ENCODE data around the gene ERC1.

DNA sequence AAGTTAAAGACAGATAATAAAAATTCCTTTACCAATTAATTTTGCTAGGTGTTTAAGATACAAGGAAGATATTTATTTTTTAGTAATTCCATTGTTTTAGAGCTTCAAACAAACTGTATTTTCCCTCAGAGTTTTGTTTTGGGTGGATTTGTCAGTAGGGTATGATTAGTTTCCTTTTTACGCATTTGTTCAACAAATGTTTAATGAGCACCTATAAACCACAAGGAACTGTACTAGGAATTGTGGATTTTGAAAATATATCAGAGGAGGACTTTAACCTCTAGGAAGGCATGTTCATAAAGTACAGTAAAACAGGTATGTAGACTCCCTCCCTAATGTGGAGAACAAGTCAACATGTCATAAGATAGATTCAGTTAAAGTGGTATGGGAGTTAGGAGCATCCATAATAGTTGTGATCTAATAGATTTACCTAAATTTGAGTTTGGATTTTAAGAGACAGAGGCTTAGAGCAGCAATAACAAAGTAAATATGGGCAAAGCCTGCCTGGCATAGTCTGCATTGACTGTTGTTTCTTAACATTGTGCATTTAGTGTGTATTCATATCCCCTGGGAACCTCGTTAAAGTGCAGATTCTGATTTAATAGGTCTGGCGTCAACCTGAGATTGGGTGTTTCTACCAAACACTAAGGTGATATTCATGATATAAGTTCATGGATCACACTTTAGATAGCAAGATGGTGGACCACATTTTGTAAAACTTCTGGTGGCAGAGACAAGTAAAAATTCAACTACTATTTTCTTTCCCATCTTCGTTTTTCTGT, 232.0 kb downstream of the ERC1 start:
- TF ChIP-seq FOS (IDR thresholded peaks at IDR 0.05; ENCODE audit: borderline replicate concordance, insufficient read depth, low read length) = no peak
- TF ChIP-seq EZH2 (IDR thresholded peaks at IDR 0.05; ENCODE audit: borderline replicate concordance, low read depth, low read length, severe bottlenecking) = no peak
- TF ChIP-seq, protein P1, sequence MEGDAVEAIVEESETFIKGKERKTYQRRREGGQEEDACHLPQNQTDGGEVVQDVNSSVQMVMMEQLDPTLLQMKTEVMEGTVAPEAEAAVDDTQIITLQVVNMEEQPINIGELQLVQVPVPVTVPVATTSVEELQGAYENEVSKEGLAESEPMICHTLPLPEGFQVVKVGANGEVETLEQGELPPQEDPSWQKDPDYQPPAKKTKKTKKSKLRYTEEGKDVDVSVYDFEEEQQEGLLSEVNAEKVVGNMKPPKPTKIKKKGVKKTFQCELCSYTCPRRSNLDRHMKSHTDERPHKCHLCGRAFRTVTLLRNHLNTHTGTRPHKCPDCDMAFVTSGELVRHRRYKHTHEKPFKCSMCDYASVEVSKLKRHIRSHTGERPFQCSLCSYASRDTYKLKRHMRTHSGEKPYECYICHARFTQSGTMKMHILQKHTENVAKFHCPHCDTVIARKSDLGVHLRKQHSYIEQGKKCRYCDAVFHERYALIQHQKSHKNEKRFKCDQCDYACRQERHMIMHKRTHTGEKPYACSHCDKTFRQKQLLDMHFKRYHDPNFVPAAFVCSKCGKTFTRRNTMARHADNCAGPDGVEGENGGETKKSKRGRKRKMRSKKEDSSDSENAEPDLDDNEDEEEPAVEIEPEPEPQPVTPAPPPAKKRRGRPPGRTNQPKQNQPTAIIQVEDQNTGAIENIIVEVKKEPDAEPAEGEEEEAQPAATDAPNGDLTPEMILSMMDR (IDR thresholded peaks at IDR 0.05; ENCODE audit: extremely low read depth in 1 of 2, insufficient read depth in 1 of 2, low read depth in 1 of 2, low read length in 2 of 2) = no peak
- TF ChIP-seq POLR2A (IDR thresholded peaks at IDR 0.05; ENCODE audit: low read depth, low read length) = no peak
- TF ChIP-seq POLR2AphosphoS5 (IDR thresholded peaks at IDR 0.05; ENCODE audit: insufficient read depth, low read depth, low read length) = no peak
- TF ChIP-seq JUN (IDR thresholded peaks at IDR 0.05; ENCODE audit: borderline replicate concordance, insufficient read depth, insufficient read length, low read depth) = no peak
- TF ChIP-seq, protein P2, sequence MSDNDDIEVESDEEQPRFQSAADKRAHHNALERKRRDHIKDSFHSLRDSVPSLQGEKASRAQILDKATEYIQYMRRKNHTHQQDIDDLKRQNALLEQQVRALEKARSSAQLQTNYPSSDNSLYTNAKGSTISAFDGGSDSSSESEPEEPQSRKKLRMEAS (IDR thresholded peaks at IDR 0.05; ENCODE audit: insufficient read depth, insufficient read length) = no peak
- TF ChIP-seq GATA2 (IDR thresholded peaks at IDR 0.05; ENCODE audit: insufficient read depth, insufficient read length, low read depth, low read length) = no peak
- TF ChIP-seq MYC (IDR thresholded peaks at IDR 0.05; ENCODE audit: low read depth, low read length) = no peak
